Suprapubic skin (tissue), 4 donors: ENCODE measurements around the gene TRIO.

Source experiments
- CTCF ChIP-seq, 2 donors: fragments of 200-600 bp in 1 of 2; fragments of 450-650 bp in 1 of 2; sonication (generic) in 1 of 2; IDR thresholded peaks; one replicate each; pipeline ENCODE4 v1.5.1; 2016 to 2019; ENCODE audit warnings: antibody characterized with exemption in 2 of 2, mild to moderate bottlenecking in 1 of 2, moderate library complexity in 1 of 2
- EP300 ChIP-seq: sonication (generic); formaldehyde crosslinking; IDR thresholded peaks from one replicate; pipeline ENCODE4 v1.6.1; 2017; ENCODE audit warnings: antibody characterized with exemption
- POLR2A ChIP-seq, 2 donors: fragments of 450-650 bp; IDR thresholded peaks; one replicate each; pipeline ENCODE4 v1.6.1; 2017; ENCODE audit warnings: antibody characterized with exemption in 2 of 2, mild to moderate bottlenecking in 2 of 2, moderate library complexity in 2 of 2
- POLR2AphosphoS5 ChIP-seq, 3 donors: sonication (generic); formaldehyde crosslinking; IDR thresholded peaks; one replicate each; pipeline ENCODE4 v1.6.1; 2017; ENCODE audit warnings: antibody characterized with exemption in 3 of 3

GRCh38 chr5:14167211-14167845 lies 24.2 kb downstream of the TRIO start:
- TF ChIP-seq CTCF (IDR thresholded peaks at IDR 0.05) (no peak), EP300 (no peak), POLR2A (IDR thresholded peaks at IDR 0.05) (no peak), POLR2AphosphoS5 (IDR thresholded peaks at IDR 0.05) (no peak)
